T-helper 1 cell (primary cell): Measurements from ENCODE around the gene TSPYL2.

Experiments
- DNase-seq, 5 donors: peaks; one replicate each; pipeline ENCODE4 v3.0.0-alpha.2; 2012 to 2020

The TSPYL2 gene

GRCh38 chrX:53126377-53126776 is 44.2 kb downstream of the TSPYL2 start:
- no peak for DNase-seq

GRCh38 chrX:53128097-53128749 is 46.1 kb downstream of the TSPYL2 start:
- no peak for DNase-seq

- no peak for DNase-seq
Observed at GRCh38 chrX:53133400-53133799, 51.2 kb downstream of the TSPYL2 start.

GRCh38 chrX:53135581-53135980 is 53.4 kb downstream of the TSPYL2 start:
- no peak for DNase-seq
